ENCODE measurements around the gene KMT2E.
A peak's percentile ranks its signal among the peaks of the same experiment; 100 is the strongest.

The KMT2E gene

DNA sequence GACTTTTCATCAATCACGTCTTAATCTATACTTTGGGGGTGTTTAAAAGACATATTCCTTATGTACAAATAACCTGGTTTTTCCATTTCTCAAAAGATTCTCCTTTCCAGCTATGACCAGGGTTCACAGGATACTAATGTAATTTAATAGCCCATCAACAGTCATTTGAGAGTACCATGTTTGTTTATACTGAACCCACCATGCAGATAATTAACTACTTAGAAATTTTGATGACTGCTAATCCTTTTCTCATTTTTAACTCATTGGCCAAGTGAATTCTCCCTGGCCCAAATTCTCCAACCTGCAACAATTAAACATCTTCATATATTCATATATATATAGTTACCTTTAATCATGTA, 28.8 kb upstream of the KMT2E start (continued):
- TF ChIP-seq ZNF148 (tag by site-specific recombination; IDR thresholded peaks at IDR 0.05; ENCODE audit: borderline replicate concordance) (no peak), PRDM4 (tag by site-specific recombination; IDR thresholded peaks at IDR 0.05) (peak; percentile 55; the same call in 1 of the 2 replicates), ZSCAN23 (tag by site-specific recombination; IDR thresholded peaks at IDR 0.05) (peak; percentile 50; the same call in 1 of the 2 replicates), FEZF1 (tag by site-specific recombination; IDR thresholded peaks at IDR 0.05) (peak; percentile 78), ZNF394 (tag by site-specific recombination; IDR thresholded peaks at IDR 0.05; ENCODE audit: borderline replicate concordance) (peak; percentile 67), YY1 (tag by site-specific recombination; IDR thresholded peaks at IDR 0.05) (no peak), ZBTB21 (tag by site-specific recombination; IDR thresholded peaks at IDR 0.05) (no peak), ZNF544 (tag by site-specific recombination; IDR thresholded peaks at IDR 0.05) (no peak), ZNF362 (tag by site-specific recombination; IDR thresholded peaks at IDR 0.05) (no peak), ZXDB (tag by site-specific recombination; IDR thresholded peaks at IDR 0.05) (peak; percentile 57; the same call in 1 of the 2 replicates), ZNF391 (tag by site-specific recombination; IDR thresholded peaks at IDR 0.05; ENCODE audit: borderline replicate concordance, low read depth) (no peak), ZNF133 (tag by site-specific recombination; IDR thresholded peaks at IDR 0.05) (no peak), ZNF433 (tag by site-specific recombination; IDR thresholded peaks at IDR 0.05; ENCODE audit: low read depth) (no peak), ZNF146 (tag by site-specific recombination; IDR thresholded peaks at IDR 0.05) (no peak), ZNF623 (tag by site-specific recombination; IDR thresholded peaks at IDR 0.05) (0 out of 2 replicates have a peak, but pooled peaks have one; percentile 18), MZF1 (tag by site-specific recombination; IDR thresholded peaks at IDR 0.05; ENCODE audit: borderline replicate concordance) (no peak), ZNF555 (tag by site-specific recombination; conservative IDR thresholded peaks at IDR 0.05) (no peak), BCL11A (tag by site-specific recombination; IDR thresholded peaks at IDR 0.05; ENCODE audit: low read depth) (peak; percentile 79; the same call in 1 of the 2 replicates)
- TF ChIP-seq, protein P1, sequence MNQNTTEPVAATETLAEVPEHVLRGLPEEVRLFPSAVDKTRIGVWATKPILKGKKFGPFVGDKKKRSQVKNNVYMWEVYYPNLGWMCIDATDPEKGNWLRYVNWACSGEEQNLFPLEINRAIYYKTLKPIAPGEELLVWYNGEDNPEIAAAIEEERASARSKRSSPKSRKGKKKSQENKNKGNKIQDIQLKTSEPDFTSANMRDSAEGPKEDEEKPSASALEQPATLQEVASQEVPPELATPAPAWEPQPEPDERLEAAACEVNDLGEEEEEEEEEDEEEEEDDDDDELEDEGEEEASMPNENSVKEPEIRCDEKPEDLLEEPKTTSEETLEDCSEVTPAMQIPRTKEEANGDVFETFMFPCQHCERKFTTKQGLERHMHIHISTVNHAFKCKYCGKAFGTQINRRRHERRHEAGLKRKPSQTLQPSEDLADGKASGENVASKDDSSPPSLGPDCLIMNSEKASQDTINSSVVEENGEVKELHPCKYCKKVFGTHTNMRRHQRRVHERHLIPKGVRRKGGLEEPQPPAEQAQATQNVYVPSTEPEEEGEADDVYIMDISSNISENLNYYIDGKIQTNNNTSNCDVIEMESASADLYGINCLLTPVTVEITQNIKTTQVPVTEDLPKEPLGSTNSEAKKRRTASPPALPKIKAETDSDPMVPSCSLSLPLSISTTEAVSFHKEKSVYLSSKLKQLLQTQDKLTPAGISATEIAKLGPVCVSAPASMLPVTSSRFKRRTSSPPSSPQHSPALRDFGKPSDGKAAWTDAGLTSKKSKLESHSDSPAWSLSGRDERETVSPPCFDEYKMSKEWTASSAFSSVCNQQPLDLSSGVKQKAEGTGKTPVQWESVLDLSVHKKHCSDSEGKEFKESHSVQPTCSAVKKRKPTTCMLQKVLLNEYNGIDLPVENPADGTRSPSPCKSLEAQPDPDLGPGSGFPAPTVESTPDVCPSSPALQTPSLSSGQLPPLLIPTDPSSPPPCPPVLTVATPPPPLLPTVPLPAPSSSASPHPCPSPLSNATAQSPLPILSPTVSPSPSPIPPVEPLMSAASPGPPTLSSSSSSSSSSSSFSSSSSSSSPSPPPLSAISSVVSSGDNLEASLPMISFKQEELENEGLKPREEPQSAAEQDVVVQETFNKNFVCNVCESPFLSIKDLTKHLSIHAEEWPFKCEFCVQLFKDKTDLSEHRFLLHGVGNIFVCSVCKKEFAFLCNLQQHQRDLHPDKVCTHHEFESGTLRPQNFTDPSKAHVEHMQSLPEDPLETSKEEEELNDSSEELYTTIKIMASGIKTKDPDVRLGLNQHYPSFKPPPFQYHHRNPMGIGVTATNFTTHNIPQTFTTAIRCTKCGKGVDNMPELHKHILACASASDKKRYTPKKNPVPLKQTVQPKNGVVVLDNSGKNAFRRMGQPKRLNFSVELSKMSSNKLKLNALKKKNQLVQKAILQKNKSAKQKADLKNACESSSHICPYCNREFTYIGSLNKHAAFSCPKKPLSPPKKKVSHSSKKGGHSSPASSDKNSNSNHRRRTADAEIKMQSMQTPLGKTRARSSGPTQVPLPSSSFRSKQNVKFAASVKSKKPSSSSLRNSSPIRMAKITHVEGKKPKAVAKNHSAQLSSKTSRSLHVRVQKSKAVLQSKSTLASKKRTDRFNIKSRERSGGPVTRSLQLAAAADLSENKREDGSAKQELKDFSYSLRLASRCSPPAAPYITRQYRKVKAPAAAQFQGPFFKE (tag by site-specific recombination; IDR thresholded peaks at IDR 0.05; ENCODE audit: borderline replicate concordance), result no peak
- TF ChIP-seq, protein P2, sequence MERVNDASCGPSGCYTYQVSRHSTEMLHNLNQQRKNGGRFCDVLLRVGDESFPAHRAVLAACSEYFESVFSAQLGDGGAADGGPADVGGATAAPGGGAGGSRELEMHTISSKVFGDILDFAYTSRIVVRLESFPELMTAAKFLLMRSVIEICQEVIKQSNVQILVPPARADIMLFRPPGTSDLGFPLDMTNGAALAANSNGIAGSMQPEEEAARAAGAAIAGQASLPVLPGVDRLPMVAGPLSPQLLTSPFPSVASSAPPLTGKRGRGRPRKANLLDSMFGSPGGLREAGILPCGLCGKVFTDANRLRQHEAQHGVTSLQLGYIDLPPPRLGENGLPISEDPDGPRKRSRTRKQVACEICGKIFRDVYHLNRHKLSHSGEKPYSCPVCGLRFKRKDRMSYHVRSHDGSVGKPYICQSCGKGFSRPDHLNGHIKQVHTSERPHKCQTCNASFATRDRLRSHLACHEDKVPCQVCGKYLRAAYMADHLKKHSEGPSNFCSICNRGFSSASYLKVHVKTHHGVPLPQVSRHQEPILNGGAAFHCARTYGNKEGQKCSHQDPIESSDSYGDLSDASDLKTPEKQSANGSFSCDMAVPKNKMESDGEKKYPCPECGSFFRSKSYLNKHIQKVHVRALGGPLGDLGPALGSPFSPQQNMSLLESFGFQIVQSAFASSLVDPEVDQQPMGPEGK (tag by site-specific recombination; IDR thresholded peaks at IDR 0.05), result peak; percentile 16; the same call in 1 of the 2 replicates
- TF ChIP-seq, protein P3, sequence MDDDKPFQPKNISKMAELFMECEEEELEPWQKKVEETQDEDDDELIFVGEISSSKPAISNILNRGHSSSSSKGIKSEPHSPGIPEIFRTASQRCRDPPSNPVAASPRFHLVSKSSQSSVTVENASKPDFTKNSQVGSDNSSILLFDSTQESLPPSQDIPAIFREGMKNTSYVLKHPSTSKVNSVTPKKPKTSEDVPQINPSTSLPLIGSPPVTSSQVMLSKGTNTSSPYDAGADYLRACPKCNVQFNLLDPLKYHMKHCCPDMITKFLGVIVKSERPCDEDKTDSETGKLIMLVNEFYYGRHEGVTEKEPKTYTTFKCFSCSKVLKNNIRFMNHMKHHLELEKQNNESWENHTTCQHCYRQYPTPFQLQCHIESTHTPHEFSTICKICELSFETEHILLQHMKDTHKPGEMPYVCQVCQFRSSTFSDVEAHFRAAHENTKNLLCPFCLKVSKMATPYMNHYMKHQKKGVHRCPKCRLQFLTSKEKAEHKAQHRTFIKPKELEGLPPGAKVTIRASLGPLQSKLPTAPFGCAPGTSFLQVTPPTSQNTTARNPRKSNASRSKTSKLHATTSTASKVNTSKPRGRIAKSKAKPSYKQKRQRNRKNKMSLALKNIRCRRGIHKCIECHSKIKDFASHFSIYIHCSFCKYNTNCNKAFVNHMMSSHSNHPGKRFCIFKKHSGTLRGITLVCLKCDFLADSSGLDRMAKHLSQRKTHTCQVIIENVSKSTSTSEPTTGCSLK (tag by site-specific recombination; IDR thresholded peaks at IDR 0.05), result no peak

All from HEK293 (cell line).